ENCODE results near the gene ZFHX3.

Gene ZFHX3

DNA sequence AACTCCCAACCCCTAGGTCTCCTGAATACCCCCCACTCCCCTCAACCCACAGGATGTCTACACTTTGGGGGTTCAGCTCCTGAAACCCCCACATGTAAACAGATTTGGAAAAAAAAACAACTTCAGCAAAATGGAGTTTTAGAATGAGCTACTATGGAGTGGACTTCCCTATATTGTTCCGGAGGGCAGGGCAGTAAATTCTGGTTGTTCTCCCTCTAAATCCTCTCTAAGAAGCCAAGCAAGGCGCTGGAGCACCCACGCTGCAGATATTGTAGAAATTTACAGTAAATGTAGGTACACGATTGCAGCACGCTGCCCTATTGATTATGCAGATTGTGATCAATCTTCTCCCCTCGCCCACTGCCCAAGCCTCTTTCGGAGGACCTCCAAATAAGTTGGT, 8.5 kb upstream of the ZFHX3 start:
- DNase-seq (ENCODE audit: low spot score): no peak

DNA sequence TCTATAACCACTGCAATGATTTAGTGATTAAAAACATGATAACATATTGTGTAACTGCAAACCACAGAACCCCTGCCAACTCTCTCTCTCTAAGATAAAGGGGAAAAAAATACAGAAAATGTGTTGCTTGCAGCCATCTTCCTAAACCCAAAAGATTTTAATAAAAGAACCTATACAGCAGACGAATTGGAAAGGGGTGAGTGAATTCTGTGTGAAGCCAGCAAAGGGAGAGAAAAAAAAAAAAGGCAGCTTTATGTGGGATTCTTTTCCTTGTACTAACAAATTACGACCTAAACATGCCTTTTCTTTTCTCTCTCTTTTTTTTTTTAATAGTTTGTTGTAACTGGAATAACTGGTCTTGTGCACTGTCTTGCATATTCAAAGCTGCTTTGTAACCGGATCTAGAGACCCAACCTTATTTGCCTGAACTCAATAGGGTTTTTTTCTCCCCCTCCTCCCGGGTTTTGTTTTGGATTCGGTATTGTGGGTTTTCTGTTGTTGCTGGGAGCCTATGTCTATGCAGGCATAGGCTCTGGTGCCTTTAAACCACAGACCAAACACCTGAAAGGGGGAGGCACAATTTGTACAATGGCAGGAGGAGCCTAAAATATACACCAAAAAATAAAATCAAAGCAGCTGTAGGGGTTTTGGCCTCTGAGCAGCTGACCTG, 7.0 kb upstream of the ZFHX3 start:
- no peak for DNase-seq (ENCODE audit: low spot score)

DNA sequence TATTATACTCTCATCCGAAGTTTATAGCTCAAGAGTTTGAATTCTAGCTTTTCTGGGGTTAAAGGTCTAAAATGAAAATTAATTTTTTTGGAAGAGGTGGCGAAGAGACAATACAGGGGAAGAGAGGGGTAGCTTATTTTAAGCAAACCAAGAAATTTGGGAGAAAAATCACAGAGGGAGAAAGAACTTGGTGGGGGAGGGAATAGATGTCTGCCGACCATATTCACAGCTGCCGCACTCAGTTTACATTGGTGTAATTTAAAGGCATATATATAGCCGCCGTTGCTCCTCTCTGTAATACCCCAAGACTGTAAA, 6.5 kb upstream of the ZFHX3 start:
- no peak for DNase-seq (ENCODE audit: low spot score)

DNA sequence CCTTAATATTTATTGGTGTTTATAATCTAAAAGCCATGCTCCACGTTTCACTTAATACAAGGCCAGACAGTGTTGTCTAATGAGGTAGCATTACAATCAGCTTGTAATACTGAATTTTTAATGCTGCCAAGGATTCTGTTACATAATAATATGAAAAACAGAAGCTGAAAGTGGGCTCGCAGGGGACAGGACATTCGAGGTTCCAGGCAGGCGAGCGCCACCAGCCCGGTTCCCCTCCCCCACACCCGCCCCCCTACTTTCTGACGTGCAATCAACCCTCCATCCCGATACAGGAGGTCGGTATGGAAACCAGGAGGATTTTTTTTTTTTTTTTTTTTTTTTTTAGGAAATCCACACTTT, 6.2 kb upstream of the ZFHX3 start:
- DNase-seq (ENCODE audit: low spot score): no peak

DNA sequence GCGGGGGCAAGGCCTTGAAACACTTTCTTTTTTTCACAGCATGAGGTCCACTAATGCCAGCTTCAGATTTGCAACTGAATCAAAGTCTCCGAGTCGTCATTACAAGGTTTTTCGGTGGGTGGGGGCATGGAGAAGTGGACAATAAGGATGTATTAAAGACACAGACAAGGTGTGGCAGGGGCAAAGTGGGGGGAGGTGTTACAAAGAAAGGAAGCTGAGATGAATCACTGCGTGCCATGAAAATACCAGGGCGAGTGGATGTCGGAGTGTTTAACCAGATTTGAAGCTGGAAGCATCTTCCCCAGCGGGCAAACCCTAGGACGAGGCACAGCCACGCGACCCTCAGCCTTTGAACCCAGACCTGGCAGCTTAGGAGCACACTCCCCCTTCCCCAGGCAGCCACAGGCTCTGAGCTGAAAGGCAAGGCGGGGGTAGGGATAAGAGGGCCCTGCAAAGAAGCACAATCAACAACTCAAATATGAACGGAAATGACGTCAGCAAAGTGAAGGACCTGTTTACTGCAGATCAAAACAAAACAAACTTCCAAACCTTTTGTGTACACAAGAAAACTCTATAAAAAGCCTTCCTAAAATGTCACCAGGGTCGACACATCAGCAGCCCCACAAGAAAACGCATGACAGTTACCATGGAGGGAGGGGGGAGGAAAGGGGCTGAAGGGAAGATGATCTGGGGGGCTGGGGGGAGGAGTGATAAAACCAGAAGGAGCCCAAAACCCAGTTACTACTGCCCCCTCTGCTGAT, 5.6 kb upstream of the ZFHX3 start:
- DNase-seq (ENCODE audit: low spot score): peak; percentile 9

DNA sequence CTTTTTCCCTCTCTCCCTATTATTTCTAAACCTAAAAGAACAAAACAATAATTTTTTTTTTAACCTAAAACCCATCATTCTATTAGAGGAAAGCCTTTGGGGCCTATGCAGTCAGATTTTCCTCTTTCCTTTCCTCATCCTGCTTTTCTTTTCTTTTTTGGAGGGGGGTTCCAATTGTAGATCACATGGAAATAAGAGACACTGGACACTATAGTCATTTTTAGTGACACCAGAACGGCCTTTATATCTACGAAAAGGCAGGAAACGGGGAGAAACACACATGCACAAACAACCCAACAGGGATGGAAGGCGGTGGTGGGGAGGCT, 5.1 kb upstream of the ZFHX3 start:
- DNase-seq (ENCODE audit: low spot score): no peak

DNA sequence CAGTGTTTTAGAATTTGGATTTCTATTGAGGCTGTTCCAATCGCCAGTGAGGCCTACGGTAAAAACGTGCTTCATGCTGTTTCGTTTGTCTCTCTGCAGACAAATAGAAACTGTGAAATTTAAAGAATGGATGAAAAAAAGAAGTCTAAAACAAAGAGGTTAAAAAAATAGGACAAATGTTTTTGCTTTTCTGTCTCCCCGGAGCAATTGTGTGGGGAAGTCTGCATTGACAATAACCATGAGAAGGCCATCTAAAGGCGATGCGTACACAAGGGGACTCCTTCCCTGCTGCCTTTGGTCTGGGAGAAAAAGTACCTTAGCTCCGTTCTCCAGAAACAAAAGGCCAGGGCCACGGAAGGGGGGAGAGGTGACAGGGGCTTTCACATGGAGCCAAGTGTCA, 4.6 kb upstream of the ZFHX3 start:
- no peak for DNase-seq (ENCODE audit: low spot score)

DNA sequence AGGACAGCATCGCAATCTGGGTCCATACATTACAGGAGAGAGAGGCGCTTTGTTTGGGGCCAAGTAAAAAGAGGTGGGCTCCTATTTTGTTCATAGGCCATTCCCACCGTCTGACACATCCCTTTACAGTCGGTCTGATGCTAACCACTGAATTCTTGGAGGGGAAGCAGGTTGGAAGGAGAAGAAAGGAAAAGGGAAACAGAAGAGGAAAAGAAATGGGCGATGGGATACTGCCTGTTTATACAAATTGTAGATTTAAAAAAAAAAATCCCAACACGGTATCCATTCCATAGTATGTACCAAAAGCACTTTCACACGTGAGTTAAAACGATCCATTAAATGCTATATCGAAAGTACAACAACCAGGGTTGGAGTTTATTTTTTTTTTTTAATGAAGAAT, 4.0 kb upstream of the ZFHX3 start:
- DNase-seq (ENCODE audit: low spot score): no peak

DNA sequence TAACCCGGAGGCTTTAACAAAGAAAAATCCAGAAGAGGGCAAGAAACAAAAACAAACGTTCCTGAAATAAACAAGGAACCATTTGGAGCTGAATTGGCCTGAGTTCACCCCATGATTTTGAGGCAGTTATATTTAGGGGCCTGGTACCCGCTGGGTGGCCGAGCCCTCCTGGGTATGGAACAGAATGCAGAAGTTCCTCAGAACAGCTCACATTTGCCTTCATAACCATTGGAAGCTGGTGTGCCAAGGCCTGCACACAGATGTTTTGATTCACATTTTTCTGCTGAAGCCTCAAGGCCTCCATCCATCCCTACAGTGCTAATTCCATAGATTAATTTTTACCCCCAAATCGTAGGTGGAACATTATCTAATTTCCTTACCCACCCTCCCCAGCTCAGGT, 3.3 kb upstream of the ZFHX3 start:
- DNase-seq (ENCODE audit: low spot score): no peak

DNA sequence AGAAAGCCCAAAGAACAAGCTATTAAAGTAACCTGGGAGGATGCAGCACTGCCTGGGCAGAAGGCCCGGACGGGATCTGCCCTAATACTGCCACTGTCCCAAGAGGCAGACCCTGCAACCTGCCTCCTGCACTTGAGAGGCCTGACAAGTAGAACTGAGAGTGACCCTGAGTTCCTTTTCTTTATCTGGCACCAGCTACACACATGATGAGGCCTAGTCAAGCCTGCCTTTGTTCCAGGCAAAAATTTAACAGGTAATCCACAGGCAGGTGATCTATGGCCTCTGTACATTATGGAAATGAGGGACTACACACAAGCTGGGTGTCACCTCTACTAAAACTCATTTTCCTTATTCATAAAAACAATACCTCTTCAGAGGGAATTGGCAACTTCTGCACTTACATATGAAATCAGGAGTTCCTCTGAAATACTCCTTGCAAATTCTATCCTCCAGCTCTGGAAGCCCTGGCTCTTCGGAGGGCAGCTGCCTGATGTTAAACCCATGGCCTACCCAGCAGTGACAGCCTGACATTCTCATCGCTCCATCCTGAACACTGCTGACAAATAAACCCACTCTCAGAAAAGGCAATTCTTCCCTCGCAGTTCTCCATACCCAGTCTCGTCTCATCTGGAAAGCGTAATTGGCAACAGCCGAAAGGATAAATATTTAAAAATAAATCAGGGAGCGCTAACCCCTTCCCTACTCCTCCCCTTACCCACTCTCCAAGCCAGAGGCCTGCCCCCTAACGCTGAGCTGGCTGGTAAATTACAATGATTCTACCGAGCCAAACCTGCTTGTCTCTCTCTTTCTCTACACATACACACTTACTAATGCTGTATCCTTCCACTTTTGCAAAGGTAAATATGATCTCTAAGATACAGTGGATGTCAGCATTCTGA, 2.5 kb upstream of the ZFHX3 start:
- no peak for DNase-seq (ENCODE audit: low spot score)

DNA sequence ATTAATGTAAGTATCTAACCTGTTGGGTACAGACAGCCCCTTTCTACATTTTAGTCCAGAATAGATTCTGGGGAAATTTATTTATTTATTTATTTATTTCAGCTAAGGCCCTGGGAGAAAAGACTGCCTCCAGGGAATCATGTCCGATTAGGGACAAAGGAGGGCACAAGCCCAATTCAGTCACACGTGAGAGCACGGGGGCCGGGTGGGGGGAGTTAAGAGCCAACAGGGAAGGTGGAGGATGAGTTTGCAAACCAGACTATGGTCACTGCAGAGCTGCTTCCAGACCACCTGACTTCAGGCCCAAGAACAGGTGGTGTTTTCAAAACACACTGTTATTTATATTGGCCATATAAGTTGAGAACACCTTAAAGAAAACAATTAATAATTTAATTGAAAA, 1.6 kb upstream of the ZFHX3 start:
- DNase-seq (ENCODE audit: low spot score): no peak

DNA sequence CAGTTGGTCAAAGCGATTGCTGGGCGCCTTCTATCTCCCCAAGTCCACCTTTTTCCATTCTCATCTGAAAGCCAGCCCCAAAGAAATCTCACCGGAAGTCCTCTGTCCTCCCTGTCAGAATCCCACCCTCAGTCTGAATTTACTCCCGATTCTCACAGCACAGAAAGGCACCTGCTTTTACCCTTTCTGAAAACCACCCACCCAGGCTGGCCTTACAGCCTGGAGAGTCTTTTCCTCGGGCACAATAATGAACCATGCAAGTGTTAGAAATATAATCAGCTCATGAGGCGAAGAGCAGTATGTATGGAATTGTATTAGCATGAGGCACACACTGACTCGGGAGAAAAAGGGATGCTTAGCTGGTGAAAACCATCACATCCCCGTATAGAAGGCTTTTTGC, 1.2 kb upstream of the ZFHX3 start:
- DNase-seq (ENCODE audit: low spot score): no peak

DNA sequence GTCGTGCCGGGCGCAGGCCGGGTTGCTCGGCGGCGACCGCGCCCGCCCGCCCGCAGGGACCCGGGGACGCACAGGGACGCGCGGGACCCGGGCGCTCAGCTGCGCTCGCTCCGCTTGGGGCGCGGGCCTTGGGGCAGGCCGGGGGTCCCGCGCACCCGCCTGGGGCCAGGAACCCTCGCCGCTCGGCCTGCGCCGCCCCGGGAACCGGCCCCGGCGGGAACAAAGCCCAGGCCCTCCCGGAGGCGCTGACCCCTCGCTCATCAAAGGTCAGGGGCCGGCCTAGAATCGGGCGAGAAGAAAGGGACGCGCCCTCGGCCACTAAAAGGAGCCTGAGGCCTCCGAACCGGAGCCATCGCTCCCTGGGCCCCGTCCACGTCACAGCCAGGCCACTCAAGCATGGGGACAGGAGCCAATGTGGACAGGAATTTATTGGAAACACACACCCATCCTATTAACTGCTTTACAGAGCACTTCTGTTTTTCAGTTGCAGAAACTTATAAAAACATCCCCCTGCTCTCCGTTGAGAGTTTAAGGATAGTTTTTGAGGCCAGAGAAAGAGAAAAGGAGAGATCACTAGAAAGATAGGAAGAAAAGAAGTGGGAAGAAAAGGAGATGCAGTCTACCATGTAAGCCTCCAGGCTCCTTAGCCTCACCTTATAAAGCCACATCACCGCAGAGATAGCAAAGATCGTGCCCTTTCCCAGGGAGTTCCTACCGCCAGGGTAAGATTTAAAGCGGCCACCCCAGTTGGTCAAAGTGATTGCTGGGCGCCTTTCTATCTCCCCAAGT, 558 bp upstream of the ZFHX3 start:
- no peak for DNase-seq (ENCODE audit: low spot score)

DNA sequence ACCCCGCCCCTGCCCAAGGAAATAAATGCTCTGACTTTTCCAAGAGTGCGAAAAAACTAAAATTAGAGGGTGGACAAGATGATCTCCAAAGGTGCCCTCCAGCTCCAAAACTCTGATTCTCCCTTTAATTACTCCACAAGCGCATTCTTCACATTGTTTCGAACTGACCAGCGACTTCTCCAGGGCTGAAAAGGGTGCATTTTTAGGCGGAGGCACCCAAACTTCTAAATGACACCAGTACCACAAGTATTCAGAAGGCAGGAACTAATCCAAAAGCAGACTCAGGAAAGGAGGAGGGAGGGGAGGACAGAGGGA, 750 bp downstream of the ZFHX3 start:
- no peak for DNase-seq (ENCODE audit: low spot score)

DNA sequence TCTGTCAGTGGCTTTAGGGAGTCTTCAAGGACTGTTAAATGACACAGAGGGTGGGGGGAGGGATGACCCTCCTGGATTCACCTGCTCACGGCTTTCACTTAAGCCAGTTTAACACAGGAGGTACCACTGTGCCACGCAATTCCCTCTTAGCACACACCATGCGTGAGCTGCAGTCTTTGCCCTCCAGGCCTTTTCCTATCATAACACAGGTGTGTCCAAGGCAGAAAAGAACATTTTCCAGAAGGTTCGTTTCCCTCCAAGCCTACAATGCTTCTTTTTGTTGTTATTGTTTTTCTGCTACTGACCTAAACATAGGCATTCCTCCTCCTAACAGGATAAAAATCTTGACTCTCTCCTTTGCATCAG, 1.1 kb downstream of the ZFHX3 start:
- DNase-seq (ENCODE audit: low spot score): no peak

DNA sequence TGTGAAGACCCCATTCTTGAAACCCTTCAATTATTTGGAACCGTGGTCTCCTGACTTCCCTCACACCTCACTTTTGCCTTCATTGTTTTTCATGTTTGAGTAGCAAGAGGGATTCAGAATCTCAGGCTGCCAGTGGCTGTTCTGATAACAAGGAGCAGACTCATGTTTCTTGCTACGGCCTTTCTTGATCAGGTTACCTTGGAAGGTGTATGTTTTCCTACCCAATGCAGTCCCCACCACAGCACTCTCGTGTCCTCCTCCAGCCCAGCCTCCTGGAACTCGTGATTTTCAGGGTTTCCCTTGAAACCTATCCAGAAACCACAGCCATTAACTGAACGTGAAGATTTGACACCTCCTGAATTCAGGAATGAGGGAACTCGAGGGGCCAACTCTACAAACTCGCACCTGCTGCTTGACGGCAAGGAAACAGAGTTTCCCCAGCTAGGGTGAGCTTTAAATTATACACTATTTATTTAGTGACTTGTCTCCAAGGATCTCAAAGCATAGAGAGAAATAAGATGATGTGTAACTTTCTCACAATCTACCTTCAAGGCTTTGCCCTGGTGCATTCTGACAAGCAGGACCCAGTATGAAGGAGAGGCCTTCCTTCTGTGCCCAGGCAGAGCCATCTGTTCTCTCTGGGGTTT, 1.6 kb downstream of the ZFHX3 start:
- DNase-seq (ENCODE audit: low spot score): no peak

DNA sequence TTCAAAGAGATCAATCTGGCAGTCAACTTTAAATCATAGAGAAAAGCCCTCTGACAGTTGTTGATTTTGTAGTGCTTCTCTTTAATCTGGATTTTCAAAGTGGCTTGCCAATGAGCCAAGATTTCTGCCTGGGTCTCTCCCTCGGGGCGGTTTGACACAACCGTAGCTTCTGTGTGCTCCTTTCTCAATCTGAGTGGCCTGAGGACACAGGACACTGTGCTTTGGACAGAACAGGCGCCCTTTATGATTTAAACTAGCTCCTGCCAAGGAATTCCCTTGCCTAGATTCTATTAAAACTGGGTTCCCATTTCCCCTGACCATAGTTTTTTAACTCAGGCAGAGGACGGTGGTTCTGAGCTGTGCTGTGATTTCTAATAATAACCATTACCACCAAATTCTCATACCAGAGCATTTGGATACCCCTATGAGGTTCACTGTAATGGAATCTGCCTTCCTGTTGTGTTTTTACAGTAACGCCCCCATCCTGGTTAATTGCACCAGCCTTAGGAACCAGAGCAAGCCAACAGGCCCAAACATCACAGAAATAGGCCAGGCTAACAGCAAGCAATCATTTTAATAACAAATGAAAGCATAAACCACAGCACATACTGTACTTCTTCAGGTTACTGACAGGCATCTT, 4.0 kb downstream of the ZFHX3 start:
- no peak for DNase-seq (ENCODE audit: low spot score)

DNA sequence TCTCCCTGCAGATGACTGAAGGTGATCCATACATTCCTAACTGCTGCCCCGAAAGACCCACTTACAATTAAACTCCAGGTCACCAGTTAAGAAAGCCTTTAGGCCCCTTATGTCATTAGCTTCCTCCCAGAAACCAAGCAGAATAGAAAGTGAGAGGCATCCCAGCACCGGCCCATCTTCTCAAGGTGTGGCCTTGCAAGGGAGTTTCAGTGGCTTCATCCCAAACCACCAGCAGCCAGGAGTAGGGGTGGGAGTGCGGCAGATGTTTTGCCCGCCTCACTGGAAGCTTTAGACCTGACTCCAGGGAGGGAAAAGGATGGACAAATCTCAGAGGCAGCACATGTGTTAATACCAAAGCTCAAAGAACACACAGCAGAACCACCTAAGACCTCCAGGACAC, 5.1 kb downstream of the ZFHX3 start:
- no peak for DNase-seq (ENCODE audit: low spot score)

DNA sequence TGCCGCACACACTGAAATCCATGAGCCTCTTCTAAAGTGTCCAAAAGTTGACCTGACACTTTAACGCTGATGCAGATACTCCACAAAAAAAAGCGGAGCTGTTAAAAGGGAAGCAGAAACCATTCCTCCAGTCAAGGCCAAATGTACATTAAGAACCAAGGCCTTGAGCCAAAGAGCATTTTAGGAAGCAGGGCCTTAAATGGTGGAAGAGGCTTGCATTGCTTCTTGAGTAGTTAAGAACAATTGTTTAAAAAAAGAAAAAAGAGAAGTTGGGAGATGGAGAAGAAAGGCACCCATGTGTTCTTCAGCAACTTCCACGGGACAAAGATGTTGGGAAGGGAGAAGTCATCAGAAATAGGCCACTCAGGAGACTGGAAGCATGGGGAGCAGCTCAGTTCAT, 6.3 kb downstream of the ZFHX3 start:
- no peak for DNase-seq (ENCODE audit: low spot score)

DNA sequence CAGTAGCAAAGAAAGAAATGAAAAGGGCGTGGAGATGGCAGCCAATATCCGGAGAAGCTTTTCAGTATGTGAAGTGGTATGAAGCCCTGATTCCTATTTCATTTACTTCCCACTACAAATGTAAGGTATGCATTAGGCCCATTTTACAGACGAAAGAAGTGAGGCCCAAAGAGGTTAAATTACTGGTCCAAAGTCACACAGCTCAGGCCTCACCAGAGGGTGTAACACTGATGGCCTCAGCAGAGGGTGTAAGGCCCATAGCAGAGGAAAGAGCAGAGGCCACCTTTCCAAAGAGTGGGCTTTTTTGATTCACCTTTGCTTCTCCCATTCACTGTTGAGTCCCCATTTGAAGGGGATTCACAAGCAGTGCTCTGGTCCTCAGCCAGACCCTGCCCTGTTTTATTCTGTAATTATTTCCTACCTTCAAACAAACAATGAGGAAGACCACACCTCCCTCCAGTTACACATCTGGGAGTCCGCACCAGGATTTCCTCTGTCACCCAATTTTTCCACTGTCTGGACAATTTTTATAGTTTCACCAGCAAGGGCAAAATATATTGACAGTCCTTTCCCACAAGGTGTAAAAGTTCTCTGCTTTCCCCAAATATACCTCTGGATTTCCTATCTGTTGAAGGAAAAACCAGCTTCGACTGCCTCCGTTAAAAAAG, 7.1 kb downstream of the ZFHX3 start:
- no peak for DNase-seq (ENCODE audit: low spot score)

DNA sequence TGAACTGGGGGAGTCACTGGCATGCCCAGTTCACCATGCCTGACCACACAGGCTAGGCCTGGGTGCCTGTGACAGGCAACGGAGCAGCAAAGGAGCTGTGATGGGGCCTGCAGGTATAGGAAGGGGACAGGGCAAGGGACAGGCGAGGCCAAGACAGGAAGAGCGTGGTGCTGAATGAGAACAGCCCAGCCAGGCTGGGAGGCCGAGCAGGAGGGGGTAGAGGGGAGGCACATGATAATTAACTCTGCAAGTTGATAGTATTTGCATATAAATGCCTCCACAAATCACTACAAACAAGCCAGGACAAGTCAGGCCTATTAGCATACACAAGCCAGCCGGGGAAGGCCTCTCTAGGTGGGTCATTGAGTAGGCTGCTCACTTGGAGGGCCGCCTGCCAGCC, 7.8 kb downstream of the ZFHX3 start:
- no peak for DNase-seq (ENCODE audit: low spot score)

All from NAMALWA (cell line).